HUDEP-2 (cell line): ENCODE data around the gene FOXL3.
"Not testable (repeated sequence)": the region's sequence is repeated elsewhere in the genome, so short reads cannot be mapped to it uniquely, and the experiment has no call there.

Experiments used
- DNase-seq, 76 experiments: peaks; one replicate each; lab custom pipeline; 2025; ENCODE audit not compliant: unreplicated experiment in 76 of 76; lab: John Stamatoyannopoulos, UW

The FOXL3 gene

GRCh38 chr7:286266-286665 is 3.7 kb upstream of the FOXL3 start:
- no peak for DNase-seq

DNA sequence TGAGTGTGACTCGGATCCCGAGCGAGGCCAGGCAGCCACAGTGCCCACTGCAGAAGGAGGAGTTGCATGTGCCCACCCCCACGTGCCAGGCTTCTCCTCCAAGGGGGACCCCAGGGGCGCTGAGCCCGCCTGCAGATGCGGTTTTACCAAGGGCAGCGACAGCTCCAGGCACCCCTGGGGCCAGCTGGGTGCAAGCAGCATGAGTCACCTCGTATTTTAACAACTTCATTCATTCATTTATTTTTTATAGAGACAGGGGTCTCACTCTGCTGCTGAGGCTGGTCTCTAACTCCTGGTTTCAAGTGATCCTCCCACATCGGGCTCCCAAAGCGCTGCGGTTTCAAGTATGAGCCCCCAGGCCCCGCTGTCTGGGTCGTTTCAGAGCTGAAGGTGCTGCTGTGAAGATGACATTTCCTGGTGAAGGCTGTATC is 1.3 kb upstream of the FOXL3 start:
- DNase-seq = no peak

GRCh38 chr7:289209-289755 is 688 bp upstream of the FOXL3 start:
- DNase-seq = no peak

GRCh38 chr7:290554-291372 is 793 bp downstream of the FOXL3 start:
- DNase-seq = no peak

GRCh38 chr7:291373-292092 is 1.6 kb downstream of the FOXL3 start:
- no peak for DNase-seq

- no peak for DNase-seq
Observed at GRCh38 chr7:292226-292625, 2.3 kb downstream of the FOXL3 start.

DNA sequence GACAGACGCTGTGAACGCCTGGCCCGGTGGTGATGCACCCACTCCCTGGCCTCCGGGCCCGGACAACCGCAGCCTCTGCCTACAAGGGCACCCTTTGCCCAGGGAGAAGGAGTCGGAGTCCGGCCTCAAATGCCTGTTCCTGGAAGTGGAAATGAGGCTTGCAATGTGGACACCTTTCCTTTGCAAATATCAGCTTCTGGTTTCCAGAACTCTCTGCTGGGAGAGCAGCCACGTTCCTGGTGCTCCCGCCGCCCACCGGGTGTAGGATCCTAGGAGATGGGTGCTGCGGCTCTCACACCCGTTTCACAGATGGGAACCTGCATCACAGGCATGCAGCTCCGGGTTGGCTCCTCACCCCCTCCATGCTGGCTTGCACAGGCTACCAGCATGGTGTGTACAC is 2.9 kb downstream of the FOXL3 start:
- no peak for DNase-seq

DNA sequence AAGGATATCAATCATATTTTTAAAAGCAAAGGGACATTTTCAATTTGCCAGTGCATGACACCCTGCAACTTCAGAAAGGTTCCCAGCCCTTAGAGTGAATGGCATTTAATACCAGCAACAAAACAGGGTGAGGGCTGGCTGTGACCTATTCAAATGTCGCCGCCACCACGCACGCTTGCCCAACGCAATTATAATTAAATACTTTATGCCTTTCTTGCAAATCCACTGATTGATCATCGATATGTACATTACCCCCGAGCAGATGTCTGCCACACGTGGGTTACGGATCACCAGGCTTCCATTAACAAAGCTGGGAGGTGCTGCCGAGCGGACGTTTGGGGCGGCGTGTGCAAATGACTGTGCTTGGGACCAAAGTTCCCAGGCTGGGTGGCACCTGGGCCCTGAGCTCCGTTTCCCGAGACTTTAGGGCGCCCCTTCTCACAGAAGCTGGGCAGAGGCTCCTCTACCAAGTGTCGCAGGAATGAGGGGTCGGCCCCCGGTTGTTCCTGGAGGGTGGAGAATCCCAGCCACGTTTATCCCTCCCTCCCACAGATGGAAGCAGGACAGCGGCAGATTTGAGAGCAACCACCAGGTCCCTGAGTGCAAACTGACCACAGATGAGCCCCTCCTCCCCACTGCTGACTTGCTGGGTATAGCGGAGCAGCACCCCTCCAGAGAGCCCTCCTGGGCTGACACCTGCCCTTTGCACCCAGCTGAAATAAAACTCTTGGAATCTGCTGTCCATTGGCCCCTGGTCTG is 3.9 kb downstream of the FOXL3 start:
- no peak for DNase-seq

- DNase-seq = no peak
Observed at GRCh38 chr7:294440-295154, 4.6 kb downstream of the FOXL3 start.

DNA sequence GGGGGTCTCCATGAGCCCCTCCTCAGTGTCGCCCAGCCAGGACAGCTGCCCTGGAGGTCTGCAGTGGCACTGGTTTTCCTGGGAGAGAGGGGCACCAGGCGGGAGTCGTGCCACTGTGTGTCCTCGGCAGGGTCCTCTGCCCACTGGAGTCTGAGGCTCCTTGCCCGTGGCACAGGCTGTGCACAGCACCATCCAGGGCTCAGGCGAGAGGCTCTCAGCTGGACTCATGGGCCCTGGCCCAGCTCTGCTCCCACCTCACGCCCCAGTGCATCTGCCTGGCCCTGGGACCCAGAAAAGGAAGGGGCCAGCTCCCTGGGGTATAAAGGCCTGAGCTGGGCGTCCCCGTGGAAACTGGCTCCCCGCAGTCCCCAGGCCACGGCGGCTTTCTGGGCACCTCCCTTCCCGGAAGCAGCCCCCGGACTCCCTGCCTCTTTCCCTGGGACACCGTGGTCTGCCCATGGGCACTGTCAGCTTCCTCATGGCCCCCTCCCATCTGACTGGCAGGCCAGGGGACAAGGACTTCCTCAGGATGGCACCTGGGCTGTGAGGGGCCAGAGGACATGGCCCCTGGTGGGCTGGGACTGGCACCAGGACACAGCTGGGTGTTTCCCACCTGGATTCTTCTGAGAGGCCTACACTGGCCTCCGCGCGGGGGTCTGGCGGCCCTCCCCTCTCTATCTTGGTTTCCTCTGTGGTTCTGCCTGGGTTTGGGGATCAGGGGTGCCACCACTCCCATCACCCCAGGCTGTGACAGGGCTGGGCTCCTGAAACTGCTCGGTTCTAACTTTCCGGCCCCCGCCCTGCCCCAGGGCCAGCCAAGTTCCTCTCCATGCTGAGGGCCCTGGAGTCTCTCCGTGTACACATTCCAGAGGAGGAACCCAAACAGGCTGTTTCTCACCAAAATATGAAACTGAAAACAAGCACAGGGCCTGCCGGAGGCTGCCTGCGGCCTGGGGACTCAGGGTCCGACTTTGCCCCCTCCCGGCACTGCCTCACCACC is 5.5 kb downstream of the FOXL3 start:
- DNase-seq = no peak

GRCh38 chr7:296373-296945 is 6.5 kb downstream of the FOXL3 start:
- DNase-seq = no peak

- not testable (repeated sequence) for DNase-seq
Observed at GRCh38 chr7:297141-297540, 7.2 kb downstream of the FOXL3 start.

GRCh38 chr7:297611-298374 is 7.8 kb downstream of the FOXL3 start:
- no peak for DNase-seq

DNA sequence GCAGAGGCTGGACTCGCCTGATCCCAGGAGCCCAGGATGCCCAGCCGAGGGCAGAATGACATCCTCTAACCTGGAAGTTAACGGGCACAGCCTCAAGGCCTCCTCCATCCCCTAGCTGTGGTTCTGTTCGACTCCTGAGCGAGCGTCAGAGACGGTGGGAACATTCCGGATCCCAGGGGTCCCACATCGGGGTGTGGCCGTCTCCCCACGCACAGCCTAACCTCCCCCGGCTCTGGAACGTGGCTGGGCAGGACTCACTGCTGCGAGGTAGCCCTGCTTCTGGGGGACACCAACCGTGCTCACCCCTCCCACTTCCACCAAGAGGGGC is 8.4 kb downstream of the FOXL3 start:
- DNase-seq = no peak

DNA sequence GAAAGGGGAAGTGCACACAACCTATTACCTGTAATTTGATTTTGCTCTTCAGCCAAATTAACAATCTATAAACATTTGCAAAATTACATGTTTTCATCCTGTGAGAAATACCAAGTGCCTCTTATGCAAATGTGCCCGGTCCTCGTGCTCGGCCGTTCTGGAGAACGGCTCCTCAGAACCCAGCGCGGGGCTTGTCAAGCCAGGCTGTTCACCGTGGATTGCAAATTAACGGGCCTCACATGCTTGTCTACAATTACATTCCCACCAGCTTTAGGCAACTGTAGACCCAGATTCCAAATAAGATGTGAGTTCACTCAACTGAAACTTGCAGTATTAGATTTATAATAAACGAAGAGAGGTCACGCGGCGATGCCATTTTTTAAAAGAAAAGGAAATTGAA is 8.8 kb downstream of the FOXL3 start:
- DNase-seq = no peak

- DNase-seq = no peak
Observed at GRCh38 chr7:299169-299568, 9.2 kb downstream of the FOXL3 start.

DNA sequence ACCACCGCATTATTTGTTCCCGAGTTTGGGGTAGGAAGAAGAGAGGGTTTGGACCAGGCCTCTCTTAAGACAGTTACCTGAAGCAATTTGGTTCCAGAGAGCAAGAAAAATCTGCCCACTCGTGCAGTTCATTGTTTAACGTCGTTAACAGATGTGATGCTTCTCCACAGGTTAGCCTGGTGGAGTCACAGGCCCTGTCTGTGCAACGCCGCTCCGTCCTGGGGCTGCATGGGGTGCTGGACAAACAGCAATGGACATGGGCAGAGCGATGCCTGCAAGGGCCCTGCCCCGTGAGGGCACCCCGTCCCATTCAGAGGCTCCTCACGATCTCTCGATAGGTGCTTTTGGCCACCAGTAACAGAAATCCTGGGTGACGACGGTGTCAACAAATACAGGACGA is 9.7 kb downstream of the FOXL3 start:
- no peak for DNase-seq

- DNase-seq = no peak
Observed at GRCh38 chr7:300048-300447, 10.1 kb downstream of the FOXL3 start.
